NOMO-1 treated with dmso at 0.1 percent for 144 hours (cell line): ENCODE measurements around the gene LANCL1.

Experiments
- DNase-seq: peaks from one replicate; lab custom pipeline; 2025; ENCODE audit not compliant: unreplicated experiment; lab: John Stamatoyannopoulos, UW

LANCL1 gene

GRCh38 chr2:210476194-210477128, at the start of gene LANCL1:
Gene LANCL1 (minus strand): TSS chr2:210476759. CDS start chr2:210476396, 363 bp downstream.
- peak; percentile 89 for DNase-seq

GRCh38 chr2:210524533-210524932, 48.0 kb upstream of the LANCL1 start:
- DNase-seq = no peak

- DNase-seq = no peak
These were observed 47.2 kb upstream of the LANCL1 start for GRCh38 chr2:210523650-210524289.

- DNase-seq = no peak
These were observed 45.8 kb upstream of the LANCL1 start for GRCh38 chr2:210522399-210522798.

- DNase-seq = no peak
These were observed 43.0 kb upstream of the LANCL1 start for GRCh38 chr2:210519594-210519993.

- DNase-seq = no peak
These were observed 40.7 kb upstream of the LANCL1 start for GRCh38 chr2:210517264-210517663.

- DNase-seq = no peak
These were observed 39.4 kb upstream of the LANCL1 start for GRCh38 chr2:210515911-210516310.

- no peak for DNase-seq
These were observed 27.2 kb upstream of the LANCL1 start for GRCh38 chr2:210503725-210504191.

GRCh38 chr2:210503001-210503623, 26.6 kb upstream of the LANCL1 start:
- peak; percentile 5 for DNase-seq

GRCh38 chr2:210496512-210496911, 20.0 kb upstream of the LANCL1 start:
- peak; percentile 1 for DNase-seq

- DNase-seq = no peak
These were observed 17.0 kb upstream of the LANCL1 start for GRCh38 chr2:210493528-210493927.

GRCh38 chr2:210481601-210482175, 5.1 kb upstream of the LANCL1 start:
- no peak for DNase-seq

- no peak for DNase-seq
These were observed 4.2 kb upstream of the LANCL1 start for GRCh38 chr2:210480764-210481163.

GRCh38 chr2:210480079-210480478, 3.5 kb upstream of the LANCL1 start:
- no peak for DNase-seq

GRCh38 chr2:210478661-210479060, 2.1 kb upstream of the LANCL1 start:
- DNase-seq = no peak

- no peak for DNase-seq
These were observed 937 bp upstream of the LANCL1 start for GRCh38 chr2:210477496-210477895.

GRCh38 chr2:210475706-210476105, 853 bp downstream of the LANCL1 start:
- DNase-seq = no peak

GRCh38 chr2:210474776-210475175, 1.8 kb downstream of the LANCL1 start:
- no peak for DNase-seq

- DNase-seq = no peak
These were observed 15.2 kb downstream of the LANCL1 start for GRCh38 chr2:210461401-210461800.

- no peak for DNase-seq
These were observed 16.0 kb downstream of the LANCL1 start for GRCh38 chr2:210460322-210461227.
